D721Med (cell line): Measurements from ENCODE around the gene TPPP3.

Source experiments
- DNase-seq: peaks from one replicate; pipeline ENCODE4 v3.0.0; 2011; ENCODE audit warnings: low spot score; ENCODE audit not compliant: insufficient read length
- FAIRE-seq: peaks from 2 replicates; lab custom pipeline; 2011; peaks lifted over from hg19 to GRCh38; lab: Jason Lieb, UNC
- TF ChIP-seq, protein P1 (sequence below): IDR thresholded peaks from 2 replicates; pipeline ENCODE4 v1.5.1; 2012; ENCODE audit warnings: mild to moderate bottlenecking, control low read depth; ENCODE audit not compliant: insufficient read depth; ENCODE audit errors: missing control alignments

Gene TPPP3

DNA sequence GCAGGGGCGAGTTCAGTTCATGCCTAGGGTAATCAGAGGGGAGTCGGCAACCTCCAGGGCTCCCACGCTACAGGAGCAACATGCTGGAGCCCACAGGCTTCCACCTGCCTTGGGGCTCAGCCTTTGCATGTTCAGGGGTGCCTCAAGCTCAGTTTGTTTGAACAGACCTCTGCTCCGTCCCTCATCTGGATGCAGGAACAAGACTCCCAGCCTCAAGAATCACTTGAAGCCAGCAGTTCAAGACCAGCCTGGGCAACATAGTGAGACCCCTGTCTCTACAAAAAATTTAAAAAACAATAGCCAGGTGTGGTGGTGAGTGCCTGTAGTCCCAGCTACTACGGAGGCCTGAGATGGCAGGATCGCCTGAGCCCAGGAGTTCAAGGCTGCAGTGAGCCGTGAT, 32.7 kb upstream of the TPPP3 start:
- DNase-seq (no peak), FAIRE-seq (no peak)
- TF ChIP-seq, protein P1, sequence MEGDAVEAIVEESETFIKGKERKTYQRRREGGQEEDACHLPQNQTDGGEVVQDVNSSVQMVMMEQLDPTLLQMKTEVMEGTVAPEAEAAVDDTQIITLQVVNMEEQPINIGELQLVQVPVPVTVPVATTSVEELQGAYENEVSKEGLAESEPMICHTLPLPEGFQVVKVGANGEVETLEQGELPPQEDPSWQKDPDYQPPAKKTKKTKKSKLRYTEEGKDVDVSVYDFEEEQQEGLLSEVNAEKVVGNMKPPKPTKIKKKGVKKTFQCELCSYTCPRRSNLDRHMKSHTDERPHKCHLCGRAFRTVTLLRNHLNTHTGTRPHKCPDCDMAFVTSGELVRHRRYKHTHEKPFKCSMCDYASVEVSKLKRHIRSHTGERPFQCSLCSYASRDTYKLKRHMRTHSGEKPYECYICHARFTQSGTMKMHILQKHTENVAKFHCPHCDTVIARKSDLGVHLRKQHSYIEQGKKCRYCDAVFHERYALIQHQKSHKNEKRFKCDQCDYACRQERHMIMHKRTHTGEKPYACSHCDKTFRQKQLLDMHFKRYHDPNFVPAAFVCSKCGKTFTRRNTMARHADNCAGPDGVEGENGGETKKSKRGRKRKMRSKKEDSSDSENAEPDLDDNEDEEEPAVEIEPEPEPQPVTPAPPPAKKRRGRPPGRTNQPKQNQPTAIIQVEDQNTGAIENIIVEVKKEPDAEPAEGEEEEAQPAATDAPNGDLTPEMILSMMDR: no peak

DNA sequence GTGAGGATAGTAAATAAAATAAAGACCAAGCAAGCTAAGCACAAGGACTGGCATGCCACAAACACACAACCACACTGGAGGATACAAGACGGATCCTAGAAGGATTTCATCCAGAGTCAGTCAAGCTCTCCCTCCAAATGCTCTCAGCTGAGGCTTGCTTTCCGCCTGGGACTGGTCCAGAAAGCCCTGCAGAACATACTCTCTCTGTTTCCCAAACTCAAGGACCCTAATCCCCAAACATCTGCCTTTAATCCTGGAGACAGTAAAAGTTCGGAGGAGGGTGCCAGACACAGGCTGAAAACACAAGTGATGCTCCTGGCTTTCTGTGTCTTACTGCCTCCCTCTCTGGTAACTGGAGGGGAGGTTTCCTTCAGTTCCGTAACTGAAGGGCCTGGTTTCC, 32.3 kb upstream of the TPPP3 start:
- TF ChIP-seq, protein P1: no peak
- DNase-seq: no peak
- FAIRE-seq: no peak

DNA sequence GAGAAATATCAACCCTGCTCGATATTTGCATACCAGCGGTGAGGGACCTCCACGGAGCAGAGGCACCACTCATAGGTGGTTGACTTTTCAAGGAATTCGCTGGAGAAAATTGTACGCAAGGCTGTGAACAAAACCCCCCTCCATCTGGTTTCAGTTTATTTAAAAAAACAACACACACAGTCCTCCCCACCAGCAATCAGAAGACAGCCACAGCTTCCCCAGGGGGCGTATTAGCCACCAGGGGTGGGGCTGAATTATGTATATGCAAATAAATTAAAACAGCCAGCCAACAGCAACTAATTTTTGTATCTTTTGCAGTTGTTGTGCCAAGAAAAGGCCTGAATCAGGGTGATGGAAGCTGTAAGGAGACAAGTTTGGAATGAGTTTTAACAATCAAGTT, 31.8 kb upstream of the TPPP3 start:
- TF ChIP-seq, protein P1: no peak
- FAIRE-seq: no peak

DNA sequence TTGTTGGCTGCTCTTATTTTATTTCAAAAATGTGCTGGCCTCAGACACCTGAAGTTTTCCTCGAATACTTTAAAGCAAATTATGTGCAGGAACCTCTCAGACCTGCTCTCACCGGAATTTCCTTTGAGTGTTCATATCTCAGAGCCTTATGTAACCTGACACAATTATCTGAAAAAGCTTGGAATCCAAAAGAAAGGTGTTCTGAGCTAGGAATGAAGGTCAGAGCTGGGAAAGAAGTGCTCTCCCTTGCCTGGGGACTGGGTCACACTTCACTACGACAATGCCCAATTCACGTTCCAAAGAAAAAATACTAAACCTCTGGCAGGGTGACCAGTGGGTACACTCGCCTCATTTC, 30.9 kb upstream of the TPPP3 start:
- FAIRE-seq (no peak), DNase-seq (no peak)
- TF ChIP-seq, protein P1: no peak

More for the DNA sequence above, 31.8 kb upstream of the TPPP3 start:
- no peak for DNase-seq

DNA sequence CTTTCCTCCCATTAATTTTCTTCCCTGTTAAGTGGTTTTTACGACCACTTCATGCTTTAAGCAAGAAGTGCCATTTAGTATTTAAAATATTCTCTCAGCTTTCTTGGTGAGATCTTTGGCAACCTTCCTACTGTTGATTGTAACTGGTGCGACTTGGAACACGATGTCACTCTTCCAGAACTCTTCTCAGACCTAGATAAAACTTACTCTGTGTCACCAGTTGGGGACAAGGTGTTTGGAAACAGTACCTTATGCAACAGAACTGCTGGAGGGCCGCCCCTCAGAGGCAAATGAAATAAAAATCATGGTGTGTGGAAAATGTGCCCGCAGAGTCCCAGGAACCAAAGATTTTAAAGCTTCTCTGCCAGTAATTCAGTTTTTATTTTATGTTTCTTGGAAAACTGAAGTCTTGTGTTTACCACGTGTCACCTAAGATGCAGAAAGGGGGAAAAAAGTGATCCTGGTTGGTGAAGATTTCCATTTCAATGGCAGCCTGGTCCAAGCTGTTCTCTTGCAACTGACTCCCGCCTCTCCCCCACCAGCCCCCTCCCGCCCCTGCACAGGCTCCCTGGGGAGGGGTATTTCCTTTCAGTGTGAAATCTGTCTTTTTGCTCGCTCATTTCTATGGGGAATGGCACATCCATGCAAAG, 30.4 kb upstream of the TPPP3 start:
- FAIRE-seq (no peak), DNase-seq (no peak)
- TF ChIP-seq, protein P1: no peak

DNA sequence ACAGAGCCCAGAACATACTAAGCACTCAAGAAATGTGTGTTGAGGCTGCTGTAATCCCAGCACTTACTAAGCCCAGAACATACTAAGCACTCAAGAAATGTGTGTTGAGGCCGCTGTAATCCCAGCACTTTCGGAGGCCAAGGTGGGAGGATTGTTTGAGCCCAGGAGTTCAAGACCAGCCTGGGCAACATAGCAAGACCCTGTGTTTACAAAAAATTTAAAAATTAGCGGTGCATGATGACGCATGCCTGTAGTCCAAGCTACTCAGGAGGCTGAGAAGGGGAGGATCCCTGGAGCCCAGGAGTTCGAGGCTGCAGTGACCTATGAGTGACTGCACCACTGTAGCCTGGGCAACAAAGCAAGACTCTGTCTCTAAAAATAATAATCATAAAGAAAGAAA, 29.7 kb upstream of the TPPP3 start:
- FAIRE-seq (no peak), DNase-seq (no peak)
- TF ChIP-seq, protein P1: no peak

DNA sequence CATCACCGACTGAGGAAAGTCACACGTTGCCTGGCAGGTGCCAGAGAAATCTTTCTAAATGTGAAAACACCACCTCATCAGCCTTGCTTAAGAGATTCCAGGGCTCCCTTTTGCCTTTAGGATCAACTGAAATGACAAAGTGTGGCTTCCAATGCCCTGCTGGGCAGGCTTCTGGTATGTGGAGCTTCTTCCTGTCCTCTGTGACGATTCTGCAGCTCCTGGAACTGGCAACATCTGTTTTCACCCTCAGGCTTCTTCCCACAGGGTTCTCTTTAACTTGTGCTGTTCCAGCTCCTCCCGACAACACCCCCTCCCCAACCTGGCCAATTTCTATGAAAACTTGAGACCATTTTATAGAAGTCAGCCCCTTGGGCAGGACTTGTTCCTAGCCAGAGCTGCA, 27.7 kb upstream of the TPPP3 start:
- no peak for DNase-seq
- no peak for FAIRE-seq
- TF ChIP-seq, protein P1: no peak
